GM18858 (cell line): Measurements from ENCODE around the gene PTTG1IP.

Experiments
- ATAC-seq: cut with Tn5 transposase; IDR thresholded peaks from one replicate; pipeline ENCODE4 v1.9.1; 2021; ENCODE audit not compliant: unreplicated experiment

Gene PTTG1IP

DNA sequence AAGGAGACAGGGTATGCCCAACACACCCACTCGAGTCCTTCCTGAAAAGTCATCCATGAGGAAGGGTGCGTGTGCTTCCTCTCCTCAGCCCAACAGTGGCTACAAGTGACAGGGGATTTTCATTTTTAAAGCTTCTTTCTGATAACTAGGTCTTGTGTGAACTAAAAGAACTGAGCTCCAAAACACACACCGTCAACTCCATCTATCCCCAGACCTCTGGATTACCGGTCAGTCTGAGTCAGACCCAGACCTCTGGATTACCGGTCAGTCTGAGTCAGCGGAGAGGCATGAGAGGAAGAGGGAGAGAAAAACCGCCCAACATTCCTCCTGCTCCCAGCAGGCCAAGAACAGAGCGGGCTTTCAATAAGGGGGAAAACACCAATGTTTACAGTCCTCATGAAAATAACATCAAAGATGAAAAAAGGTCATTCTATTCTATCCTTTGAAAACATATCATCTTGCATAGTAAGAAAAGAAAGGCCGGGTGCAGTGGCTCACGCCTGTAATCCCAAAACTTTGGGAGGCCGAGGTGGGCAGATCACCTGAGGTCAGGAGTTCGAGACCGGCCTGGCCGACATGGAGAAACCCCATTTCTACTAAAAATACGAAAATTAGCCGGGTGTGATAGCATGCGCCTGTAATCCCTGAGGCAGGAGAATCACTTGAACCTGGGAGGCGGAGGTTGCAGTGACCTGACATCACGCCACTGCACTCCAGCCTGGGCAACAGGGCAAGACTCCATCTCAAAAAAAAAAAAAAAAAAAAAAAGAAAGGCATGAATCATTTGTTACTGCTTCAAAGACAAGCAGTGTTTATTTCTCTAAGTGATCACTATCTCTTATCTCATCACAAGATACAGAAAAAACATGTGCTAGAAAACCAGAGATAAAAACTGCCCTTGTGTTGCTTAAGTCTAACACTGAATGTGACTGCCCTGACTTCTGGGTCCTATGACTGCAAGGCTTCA is 3.4 kb downstream of the PTTG1IP start:
- ATAC-seq: no peak

DNA sequence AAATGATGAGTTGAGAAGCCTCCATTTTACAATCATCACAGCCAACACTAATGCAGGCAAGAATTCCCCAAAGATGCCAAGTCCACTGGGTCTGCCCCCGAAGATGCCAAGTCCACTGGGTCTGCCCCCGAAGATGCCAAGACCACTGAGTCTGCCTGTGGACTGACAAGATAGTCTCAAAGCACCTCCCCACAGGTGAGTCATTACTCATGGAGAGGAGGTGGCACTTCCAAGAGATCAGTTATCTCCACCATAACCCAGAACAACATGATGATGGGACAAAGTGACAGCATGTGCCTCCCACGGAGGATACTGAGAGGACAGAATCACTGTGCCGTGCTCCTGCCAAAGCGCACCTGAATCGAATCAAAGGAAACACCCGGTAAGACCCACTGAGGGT is 4.8 kb downstream of the PTTG1IP start:
- no peak for ATAC-seq

DNA sequence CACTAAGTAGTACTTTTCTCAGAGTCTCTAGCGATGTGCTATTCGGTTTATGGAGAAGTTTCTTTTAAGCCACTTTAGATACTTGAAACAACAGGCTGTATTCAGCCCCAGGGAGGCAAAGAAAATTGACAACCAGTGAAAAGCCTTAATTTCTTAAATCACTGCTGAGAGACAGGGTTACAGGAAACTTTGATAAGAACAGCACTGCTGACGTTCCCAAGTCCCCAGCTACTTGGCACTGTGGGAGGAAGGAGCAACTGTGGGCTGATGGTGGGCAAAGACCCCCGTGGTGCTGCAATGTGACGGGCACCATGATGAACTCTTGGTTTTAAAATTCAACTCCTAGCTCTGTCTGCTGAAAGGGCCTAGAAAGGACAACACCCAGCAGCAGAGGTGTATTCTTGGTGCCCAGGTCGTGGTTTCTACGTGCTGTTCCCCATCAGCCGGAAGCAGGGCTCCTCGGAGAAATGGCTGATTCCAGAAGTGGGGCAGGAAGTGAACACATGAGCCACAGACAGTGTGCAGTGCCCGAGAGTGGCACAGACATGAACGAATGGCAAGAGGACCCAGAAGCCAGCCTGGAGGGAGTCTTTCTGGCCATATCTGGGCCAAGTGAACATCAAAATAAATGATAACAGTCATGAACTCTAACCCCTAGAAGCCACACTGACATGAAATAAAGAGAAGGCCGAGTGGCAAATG is 5.3 kb downstream of the PTTG1IP start:
- no peak for ATAC-seq

DNA sequence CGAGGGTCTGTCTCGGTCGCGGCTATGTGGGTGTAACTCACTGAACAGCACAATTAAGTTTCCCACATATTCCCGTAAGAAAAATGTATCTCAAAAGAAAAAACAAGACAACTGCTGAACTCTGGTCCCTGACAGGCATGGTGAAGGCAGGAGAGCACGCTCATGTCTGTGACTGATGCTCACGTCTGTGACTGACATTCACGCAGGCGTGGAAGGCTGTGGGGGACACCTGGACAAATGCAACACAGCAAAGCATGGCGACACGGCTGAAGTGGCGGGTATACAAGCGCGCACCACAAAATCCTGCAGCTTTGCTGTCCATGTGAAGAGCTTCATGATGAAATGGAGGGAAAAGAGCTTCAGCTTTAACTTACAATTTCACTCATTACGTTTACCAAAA is 6.0 kb downstream of the PTTG1IP start:
- ATAC-seq: no peak

DNA sequence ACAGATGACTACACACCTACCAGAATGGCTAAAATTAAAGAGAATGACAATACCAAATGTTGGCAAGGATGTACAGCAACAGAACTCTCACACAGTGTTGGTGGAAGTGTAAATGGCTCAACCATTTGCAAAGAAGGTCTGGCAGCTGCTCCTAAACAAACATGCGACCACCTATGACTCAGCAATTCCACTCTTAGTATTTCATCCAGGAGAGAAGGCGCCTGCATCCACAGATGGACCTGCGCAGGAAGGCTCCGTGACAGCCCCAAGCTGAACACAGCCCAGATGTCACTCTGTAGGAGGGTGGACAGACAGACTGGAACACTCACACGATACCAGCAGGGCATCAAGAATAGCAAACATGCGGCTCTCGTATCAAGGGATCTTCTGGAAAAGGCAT is 6.7 kb downstream of the PTTG1IP start:
- no peak for ATAC-seq

DNA sequence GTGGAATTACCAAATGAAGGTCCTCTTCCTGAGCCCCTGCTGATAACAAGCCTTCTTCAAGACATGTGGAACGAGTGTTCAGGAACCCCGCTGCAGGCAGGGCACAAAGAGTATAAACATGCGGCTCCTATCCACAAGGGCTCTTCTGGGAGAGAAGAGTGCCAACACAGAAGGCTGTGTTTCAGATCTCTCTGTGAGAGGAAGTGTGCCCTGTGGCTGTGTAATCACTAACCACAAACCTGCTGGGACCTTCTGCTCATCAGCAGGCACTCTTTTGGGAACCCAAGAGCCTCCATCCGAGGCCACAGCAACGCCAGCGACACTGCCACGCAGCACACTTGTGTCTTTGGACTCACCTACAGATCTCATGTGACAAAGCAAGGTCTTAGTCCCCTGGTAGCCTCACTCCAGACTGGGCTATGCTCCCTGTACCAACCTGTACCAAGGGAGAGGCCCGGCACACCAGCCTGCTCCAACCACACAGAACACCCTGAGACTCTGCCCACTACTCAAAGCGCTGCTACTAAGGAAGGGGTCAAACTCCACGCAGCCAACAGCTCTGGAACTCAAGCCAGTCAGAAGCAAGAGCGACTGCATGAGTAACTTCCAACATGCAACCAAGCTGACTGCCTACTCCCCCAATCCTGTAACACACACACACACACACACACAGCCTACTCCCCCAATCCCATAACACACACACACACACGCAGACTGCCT is 7.8 kb downstream of the PTTG1IP start:
- ATAC-seq: peak; percentile 42

DNA sequence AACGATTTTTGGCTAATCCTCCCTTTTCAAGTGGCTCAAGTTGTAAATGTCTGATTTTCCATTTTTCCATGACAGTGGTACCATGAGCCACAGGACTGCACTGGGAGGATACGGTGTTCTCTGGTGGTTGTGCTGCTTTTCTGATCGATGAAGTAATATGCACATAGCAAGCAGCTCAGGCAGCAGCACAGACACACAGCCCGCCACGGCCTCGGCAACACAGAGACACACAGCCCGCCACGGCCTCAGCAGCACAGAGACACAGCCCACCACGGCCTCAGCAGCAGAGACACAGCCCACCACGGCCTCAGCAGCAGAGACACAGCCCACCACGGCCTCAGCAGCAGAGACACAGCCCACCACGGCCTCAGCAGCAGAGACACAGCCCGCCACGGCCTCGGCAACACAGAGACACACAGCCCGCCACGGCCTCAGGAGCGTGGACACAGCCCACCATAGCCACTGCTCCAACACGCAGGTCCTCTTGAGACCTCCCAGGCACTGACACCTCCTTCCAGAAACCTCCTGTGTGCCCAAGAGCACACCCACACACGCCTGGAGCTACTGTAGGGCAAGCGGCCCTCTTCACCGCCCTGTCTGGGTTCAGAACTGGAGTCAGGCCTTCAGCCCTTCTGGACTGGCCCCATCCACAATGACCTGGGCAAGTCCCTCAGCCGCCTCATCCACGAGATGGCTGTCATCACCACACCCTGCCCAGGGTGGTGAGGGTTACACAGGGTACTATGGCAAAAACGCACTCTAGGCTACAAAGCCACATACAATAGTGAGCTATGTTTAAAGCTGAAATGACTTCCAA is 10.4 kb downstream of the PTTG1IP start:
- no peak for ATAC-seq

DNA sequence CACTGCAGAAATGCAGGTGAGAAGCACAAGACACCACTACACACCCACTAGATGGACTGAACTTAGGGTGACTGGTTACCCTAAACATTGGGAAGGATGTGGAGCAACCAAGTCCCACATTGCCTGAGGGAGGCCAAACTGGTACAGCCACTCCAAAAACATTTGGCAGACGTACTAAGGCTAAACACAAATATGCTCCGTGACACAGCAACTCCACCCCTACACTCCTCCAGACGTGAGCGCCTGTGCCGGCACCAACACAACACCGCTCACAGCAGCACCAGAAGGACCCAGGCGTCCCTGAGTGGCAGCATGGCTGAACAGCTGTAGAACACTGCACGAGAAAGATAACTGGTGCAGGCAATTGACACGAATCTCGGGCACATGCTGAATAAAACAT is 14.7 kb downstream of the PTTG1IP start:
- no peak for ATAC-seq

DNA sequence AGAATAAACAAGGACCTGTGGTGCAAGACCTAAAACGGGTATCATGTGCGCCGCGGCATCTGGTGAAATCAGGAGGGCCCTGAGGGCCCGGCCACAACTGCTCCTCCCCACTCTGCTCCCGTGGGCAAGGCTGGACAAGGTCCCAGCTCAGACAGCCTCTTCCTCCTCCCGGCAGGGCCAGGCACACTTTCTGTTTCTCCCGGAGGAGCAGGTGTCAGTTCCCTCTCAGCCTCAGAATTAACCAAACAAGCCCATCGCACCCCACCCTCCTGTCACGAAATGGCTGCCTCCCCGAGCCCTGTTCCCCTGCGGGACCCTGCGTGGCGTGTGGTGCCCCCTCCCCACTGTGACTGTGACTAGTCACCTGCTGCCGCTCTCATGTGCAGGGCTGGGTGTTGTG is 15.2 kb downstream of the PTTG1IP start:
- no peak for ATAC-seq

DNA sequence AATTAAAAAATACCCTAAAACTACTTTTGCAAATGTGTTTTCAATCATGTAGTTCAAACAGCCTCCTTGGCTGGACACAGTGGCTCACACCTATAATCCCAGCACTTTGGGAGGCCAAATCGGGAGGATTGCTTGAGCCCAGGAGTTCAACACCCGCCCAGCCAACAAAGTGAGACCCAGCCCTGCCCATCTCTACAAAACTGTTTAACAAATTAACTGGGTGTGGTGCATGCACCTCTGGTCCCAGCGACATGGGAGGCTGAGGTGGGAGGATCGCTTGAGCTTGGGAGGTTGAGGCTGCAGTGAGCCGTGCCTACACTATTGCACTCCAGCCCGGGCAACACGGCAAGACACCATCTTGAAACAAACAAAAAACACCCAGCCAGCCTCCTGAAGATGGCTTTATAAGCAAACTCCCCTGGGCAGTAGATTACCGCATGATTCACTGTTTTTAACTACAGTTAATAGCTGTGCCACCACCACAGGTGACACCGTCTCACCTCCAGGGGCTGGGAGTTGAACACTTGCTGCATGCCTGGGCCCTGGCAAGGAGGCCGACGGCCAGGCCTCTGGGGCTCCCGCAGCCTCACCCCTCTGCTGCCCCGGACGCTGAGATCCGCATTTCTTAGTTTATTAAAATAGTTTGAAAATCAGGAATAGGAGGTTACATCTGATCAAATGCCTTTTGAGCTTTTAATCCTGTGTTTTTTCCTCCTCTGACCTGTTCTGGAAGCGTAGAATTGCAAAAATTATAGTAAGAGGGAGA is 16.2 kb downstream of the PTTG1IP start:
- ATAC-seq: no peak

DNA sequence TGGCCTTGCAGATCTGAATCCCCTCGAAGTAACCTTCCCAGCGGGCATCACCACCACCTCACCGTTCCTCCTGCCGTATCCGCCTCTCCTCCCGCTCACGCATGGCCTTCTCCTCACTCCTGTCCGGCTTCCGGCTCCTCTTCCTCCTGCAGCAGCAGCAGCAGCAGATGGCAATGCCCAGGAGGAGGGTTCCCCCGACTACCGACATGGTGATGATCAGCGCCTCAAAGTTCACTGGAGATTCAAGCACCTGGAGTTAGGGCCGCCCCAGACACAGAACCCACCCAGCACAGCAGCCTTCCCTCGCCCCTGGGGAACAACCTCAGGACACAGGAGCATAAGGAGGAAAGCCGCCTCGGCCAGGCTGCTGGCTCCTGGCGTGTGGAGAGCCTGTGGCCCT is 17.4 kb downstream of the PTTG1IP start:
- no peak for ATAC-seq

DNA sequence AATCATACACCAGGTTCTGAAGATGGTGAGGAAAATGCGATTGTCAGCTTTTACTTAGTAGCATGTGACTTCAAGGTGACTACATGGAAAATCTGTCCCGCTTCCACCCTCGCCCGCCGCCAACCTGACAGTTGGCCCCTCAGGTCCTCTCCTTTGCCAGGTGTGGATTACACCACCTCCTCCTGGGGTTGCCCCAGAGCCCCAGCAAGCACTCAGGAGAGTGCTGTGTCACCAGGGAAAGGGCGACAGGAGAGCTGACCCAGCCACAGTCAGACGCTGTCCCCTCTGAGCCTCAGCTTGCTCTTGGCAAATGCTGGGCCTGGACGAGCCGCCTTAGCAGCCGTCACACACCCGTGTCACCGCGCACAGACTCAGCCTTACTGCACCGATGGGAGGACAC is 17.9 kb downstream of the PTTG1IP start:
- no peak for ATAC-seq

DNA sequence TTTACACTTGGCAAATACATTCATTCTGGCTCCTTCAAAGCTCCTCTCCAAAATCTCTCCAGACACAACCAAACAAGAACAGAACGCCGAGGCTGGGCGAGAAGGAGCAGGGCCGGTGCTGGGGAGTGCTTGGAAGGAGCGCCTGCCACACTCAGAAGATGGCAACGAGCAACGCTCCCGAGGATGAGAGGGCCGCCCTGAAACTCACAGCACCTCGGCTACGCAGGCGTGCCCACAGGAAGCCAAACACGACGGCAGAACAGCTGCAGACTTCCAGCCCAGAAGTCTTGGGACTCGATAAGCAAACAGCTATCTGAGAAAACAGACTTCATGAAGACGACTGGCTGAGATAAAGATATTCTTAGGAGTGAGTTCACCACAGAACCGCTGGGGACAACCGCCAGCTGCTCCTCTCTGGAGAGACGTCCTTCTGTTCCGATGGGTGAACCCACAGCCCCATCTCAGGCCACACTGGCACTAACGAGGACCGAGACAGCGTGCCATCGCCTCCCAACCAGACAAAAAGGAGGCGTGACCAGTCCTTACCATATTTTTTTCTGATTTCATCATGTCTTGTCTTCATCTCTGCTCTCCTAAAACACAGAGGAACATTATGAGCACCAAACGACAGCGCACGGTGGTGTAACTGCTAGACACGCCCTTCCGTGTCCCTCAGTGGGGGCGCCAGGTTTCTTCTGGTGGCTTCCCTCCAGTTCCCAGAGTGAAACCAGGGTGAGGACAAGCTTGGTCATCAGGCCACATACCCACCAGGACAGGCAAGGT is 18.6 kb downstream of the PTTG1IP start:
- no peak for ATAC-seq

DNA sequence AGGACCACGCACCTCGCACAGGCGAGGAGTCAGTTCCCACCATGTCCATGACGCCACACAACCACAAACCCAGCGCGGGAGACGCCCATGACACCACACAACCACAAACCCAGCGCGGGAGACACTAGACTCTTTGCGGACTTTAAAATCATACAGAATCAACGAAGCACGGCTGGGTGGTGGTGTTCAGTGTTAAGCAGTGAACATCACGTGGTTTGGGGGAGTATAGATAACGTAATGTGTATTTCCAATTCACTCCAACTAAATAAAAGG is 19.2 kb downstream of the PTTG1IP start:
- ATAC-seq: no peak

DNA sequence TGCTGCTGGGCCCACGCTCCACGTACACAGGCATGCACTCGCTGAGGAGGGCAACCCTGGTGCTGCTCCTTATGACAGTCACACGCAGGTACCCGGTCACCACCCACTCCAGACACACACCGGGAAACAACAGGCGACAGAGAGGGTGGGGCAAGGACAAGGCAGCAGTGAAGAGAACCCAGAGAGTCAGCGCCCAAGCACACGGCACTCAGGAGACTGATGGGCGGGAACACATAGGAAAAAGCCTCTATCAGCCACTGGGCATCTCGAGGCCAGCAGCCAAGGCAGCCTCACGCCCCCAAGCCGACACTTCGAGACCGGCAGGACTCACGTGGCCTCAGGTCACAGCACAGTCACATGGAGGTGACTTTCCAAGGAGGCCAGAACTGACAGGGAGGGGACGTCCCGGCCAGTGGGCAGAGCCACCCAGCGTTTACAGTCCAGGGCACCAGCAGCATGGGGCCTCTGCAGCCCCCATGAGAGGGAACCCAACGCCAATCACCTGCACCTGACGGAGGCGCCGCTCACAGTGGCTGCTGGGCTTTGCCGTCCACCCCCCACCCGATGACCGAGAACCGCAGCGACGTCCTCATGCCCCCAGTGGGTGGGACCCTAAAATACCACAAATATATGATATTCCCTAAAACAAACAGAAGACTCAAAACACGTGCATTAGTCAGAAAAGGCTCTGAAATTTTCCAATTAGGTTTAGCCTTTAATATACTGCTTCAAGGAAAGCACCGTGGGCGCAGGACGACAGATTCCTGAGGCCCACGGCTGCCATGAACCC is 19.7 kb downstream of the PTTG1IP start:
- ATAC-seq: no peak

DNA sequence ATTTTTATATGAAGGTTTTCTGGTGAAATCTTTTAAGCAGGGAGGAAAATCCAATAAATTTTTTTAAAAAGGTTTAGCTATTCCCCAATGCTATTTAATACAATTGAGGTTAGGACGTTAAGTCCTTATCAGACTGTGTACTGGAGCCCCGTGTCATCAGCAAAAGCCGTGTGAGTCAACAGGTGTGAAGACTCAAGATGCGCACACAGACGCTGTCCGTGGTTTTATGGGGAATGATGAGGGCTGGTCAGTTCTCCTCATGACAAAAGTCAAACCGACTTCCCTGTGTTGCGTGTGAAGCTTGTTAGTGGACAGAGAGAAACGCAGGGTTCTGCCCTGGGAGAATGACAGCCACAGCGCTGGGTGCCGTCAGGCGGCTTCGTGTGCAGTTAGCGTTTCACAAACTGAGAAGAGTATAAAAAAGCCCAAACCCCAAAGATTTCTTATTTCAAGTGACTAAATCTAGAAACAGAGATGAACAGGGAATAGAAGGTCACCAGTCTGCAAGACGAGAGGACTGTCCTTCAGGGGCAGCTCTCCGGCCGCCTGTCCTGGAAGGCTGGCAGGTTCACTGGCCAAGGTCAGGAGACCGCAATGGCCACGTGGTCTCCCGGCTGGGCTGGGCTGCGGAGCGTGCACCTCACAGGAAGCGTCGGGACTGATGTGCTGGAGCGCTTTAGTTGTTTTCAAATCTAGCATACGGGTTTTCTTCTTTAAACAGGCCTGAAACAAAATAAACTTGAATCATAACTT is 22.4 kb downstream of the PTTG1IP start:
- ATAC-seq: no peak

DNA sequence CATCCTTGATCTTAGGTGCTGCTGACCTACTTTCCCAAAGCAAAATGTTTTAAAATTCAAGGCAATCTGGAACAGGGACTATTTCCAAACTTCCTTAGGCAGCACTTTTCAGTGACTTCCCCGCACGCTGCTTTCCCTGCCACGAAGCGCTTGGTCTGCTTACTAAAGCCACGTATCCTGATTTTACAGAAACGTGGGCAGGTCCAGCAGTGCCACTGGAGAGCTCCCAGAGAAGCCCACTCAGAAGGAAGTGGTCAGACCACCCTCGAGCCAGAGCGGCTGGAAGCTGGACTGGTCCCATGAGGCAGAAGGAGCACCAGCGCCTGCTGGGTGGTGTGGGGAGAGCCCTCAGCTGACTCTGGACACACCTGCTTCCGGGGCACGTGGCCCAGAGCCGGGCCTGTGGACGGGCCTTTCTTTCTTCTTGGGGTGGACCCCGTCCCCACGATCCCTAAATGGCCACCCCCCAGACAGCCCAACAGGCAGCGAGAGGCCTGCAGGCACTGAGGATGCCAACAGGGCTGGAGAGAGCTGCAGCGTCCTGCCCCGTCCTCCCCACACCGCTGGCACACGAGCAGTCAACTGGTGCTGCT is 23.2 kb downstream of the PTTG1IP start:
- ATAC-seq: no peak
